HG02798 (cell line): ENCODE measurements around the gene CASP8AP2.
A peak's percentile ranks its signal among the peaks of the same experiment; 100 is the strongest.
"Not testable (repeated sequence)": the region's sequence is repeated elsewhere in the genome, so short reads cannot be mapped to it uniquely, and the experiment has no call there.

ENCODE experiments used
- ATAC-seq: cut with Tn5 transposase; IDR thresholded peaks from one replicate; pipeline ENCODE4 v1.9.1; 2021; ENCODE audit warnings: mild to moderate bottlenecking; ENCODE audit not compliant: unreplicated experiment, poor library complexity

The CASP8AP2 gene

DNA sequence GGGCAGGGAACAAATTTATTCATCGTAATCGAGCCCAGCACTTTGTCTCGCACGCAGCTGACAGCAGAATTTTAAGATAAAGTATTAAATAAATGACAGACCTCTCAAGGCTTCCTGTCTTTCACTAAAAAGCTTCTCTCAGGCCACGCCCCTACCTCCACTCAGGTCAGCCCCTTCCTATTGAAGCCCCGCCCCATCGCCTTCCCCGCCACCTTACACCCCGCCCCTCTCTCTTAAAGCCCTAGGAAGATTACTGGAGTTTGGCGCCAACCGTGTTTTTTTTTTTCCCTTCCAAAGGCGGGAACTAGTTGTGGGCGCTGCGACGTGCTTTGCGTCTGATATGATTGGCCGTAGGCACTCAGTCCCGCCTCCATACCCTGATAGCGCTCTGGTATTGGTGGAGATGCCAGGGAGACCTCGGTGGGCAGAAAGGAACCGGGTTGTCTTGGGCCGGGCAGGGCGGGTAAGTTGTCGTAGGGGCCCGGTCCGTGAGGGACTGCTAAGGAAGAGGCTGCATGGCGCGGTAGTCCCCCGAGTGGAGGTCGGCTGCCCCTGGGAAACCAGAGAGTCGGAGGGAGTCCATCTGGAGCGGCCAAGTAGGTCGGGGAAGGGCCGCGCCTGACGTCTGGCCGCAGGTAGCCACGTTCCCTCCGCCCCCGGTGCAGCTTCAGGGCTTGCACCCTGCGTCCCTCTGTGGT lies at the start of gene CASP8AP2:
Gene CASP8AP2 (plus strand): TSS at position 409 of the 698 bp plus-strand sequence.
- ATAC-seq = peak; percentile 99

- no peak for ATAC-seq
These were observed 48.3 kb upstream of the CASP8AP2 start for GRCh38 chr6:89781070-89782034.

DNA sequence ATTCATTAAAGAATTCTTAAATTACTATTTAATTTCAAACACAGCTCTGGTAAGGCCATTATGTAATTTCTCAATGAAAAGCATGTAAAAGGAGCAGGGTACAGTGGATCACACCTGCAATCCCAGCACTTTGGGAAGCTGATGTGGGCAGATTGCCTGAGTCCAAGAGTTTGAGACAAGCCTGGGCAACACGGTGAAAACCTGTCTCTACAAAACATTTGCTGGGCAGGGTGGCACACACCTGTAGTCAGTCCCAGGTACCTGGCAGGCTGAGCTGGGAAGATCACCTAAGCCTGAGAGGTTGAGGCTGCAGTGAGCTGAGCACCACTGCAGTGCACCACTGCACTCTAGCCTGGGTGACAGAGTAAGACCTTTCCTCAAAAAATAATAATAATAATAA lies 47.5 kb upstream of the CASP8AP2 start:
- no peak for ATAC-seq

GRCh38 chr6:89783293-89783692 lies 46.4 kb upstream of the CASP8AP2 start:
- not testable (repeated sequence) for ATAC-seq

GRCh38 chr6:89784838-89785237 lies 44.8 kb upstream of the CASP8AP2 start:
- no peak for ATAC-seq

GRCh38 chr6:89786970-89787369 lies 42.7 kb upstream of the CASP8AP2 start:
- no peak for ATAC-seq

DNA sequence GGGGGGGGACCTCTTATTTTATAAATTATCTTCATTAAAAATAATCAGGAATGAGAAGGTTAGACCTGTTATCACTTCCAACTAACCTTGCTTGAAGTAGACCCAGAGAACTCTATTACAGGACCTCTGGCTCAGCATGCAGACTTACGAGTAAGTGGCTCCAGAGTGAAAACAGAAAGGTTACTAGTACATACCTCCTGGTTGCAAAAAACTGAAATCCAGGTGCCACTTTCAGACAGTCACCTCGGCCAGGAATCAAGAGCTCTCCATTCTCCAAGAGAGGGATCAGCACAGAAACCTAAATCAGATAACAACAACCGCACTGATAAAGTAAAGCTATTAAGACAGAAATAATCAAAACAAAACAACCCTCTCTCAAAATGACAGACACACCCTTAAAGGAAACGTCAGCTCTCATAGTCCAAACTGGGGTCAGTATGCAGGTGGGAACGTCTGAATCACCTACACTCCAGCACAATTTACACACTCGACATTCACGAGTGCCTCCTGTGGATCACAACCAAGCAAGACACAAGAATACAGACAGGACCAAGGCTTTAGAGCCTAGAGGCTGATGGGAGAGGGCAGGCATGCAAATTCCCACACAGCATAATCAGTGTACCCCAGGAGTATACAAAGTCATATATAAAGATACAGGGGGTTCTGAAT lies 41.9 kb upstream of the CASP8AP2 start:
- no peak for ATAC-seq

DNA sequence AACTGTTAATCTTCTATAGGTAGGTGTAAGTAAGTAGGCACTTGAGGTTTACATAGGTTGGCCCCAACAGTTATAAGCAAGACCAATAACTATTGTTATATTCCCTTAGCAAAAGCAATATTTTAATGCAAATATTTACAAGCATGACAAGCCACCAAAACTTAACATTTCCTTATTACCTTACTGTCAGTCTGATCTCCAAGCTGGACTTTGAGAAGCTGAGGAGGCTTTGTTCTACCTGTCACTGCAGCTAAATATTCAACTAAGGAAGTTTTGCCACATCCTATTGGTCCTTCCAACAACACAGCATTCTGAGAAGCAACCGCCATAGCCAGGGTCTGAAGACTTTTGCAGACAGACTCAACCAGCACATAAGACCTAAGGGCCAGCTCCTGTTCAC lies 39.7 kb upstream of the CASP8AP2 start:
- ATAC-seq = no peak

GRCh38 chr6:89790403-89790802 lies 39.3 kb upstream of the CASP8AP2 start:
- ATAC-seq = no peak

- ATAC-seq = peak; percentile 80
These were observed 36.8 kb upstream of the CASP8AP2 start for GRCh38 chr6:89792881-89793280.

- ATAC-seq = no peak
These were observed 36.1 kb upstream of the CASP8AP2 start for GRCh38 chr6:89793586-89793985.

DNA sequence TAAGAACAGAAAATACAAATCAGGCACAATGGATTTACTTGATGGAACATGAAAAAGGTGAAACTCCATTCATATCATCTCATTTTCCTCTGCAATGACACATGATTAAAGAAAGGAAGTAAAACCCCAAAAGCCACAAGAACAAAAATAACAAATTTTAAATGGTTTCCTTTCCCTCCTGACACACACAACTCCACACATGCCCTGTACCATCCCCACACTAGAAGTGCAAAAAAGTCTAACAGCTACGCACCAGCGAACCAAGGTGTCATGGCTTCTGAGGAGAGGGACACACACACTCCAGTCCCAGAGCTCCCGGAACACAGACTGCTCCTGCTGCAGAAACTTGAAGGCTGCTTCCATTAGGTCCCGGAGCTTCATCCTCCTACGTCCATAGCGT lies 35.4 kb upstream of the CASP8AP2 start:
- ATAC-seq = no peak

DNA sequence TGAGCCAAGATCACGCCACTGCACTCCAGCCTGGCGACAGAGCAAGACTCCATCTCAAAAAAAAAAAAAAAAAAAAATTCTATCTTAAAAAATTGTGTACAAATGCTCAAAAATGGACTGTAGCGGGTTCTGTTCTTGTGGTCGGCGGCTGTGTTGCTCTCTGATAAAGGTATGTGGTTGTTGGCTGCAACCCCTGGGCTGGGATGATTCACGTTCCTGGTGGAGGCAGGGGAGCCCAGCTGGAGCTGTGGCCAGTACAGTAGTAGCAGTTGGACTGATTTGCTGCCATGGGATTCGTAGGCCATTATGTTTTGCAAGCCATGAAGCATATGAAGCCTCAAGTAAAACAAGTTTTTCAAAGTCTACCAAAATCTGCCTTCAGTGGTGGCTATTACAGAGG lies 32.4 kb upstream of the CASP8AP2 start:
- no peak for ATAC-seq

DNA sequence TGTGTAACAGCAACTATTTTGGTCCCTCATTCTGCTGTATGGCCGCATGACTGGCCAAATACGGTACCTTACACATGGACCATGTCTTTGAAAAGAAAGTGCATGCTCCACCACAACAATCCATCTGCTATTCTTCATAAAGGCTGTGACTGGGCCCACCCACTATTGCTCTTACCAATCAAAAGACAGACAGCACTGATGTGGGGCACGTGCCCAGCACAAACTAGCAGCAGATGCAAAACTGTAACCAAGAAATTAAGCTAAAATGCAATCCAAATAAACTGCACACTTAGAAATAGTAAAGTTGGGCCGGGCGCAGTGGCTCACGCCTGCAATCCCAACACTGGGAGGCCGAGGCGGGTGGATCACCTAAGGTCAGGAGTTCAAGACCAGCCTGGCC lies 30.6 kb upstream of the CASP8AP2 start:
- no peak for ATAC-seq

GRCh38 chr6:89799756-89800155 lies 29.9 kb upstream of the CASP8AP2 start:
- ATAC-seq = no peak

DNA sequence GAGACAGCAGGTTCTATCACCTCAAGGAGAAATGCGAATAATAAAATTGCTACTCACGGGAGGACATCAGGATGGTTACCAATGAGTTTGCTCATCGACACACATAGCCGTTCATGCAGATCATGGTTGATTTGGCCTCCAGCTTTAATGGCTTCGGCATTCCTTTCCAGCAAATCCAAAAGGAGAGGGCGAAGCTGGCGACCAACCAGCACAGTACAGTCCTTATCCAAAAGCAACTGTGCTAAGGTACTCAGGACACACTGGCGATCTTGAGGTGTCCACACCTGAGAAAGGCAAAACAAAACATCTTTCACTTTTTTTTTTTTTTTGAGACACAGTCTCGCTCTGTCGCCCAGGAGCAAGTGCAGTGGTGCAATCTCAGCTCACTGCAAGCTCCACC lies 26.4 kb upstream of the CASP8AP2 start:
- ATAC-seq = no peak

- no peak for ATAC-seq
These were observed 23.8 kb upstream of the CASP8AP2 start for GRCh38 chr6:89805814-89806371.

GRCh38 chr6:89807581-89807980 lies 22.1 kb upstream of the CASP8AP2 start:
- ATAC-seq = no peak

GRCh38 chr6:89813422-89813821 lies 16.3 kb upstream of the CASP8AP2 start:
- ATAC-seq = not testable (repeated sequence)

DNA sequence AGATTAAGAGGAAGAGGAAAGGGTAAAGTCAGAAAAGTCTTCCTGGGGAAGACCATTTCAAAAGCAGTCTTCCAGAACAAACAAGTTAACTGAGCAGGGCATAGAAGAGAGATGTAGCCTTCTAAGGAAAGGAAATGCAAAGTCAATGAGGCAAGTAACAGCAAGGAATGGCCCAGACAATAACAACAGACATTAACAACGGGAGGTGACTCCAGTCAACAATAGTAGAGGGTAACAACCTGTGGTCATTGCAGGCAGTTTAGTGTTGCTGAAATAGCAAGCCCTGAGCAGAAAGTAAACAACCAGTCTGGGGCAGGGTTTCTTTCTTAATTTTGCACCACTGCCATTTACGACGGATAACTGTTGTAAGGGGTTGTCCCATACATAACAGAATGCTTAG lies 12.2 kb upstream of the CASP8AP2 start:
- ATAC-seq = no peak

GRCh38 chr6:89818977-89819335 lies 10.7 kb upstream of the CASP8AP2 start:
- peak; percentile 13 for ATAC-seq
